A549 (cell line): Measurements from ENCODE around the gene IL1R1. TPM values are rescaled to one million over a fixed set of nuclear protein-coding genes. Genes with fewer than 3 reads are reported as not detected.

Experiments used
- ATAC-seq, 2 experiments: fragments of 200-7000 bp in 1 of 2; fragments of >200 bp in 1 of 2; cut with Nextera tagmentation in 1 of 2; cut with Tn5 transposase in 1 of 2; 3 replicates each; pipeline versions ENCODE4 v1.8.0 to v1.9.1; 2018 to 2020; ENCODE audit warnings: mild to moderate bottlenecking in 1 of 2, moderate library complexity in 1 of 2
- CTCF ChIA-PET: fragments of 300-600 bp; sonication (Branson Sonifier 250); formaldehyde crosslinking; extraction: SDS; loops from one replicate; lab custom pipeline; 2021; ENCODE audit warnings: antibody characterized with exemption, inconsistent platforms; lab: Yijun Ruan, JAX
- POLR2A ChIA-PET: fragments of 350-600 bp; formaldehyde crosslinking; extraction: SDS; loops from one replicate; lab custom pipeline; 2021; ENCODE audit warnings: antibody characterized with exemption, inconsistent platforms; lab: Yijun Ruan, JAX
- DNase-seq, 2 experiments: peaks; one replicate each; pipeline versions ENCODE4 v3.0.0 to v3.0.0-alpha.2; 2011 to 2016; ENCODE audit warnings: low read depth in 1 of 2, low spot score in 1 of 2
- FAIRE-seq: peaks from 2 replicates; lab custom pipeline; 2011; peaks lifted over from hg19 to GRCh38; lab: Jason Lieb, UNC
- H3K27ac ChIP-seq, 2 experiments: fragments of >200 bp; sonication (Bioruptor Twin); formaldehyde crosslinking; 3 replicates each; pipeline ENCODE4 v1.5.1; 2016 to 2017
- H3K4me1 ChIP-seq: fragments of >200 bp; sonication (Bioruptor Twin); formaldehyde crosslinking; 3 replicates; pipeline ENCODE4 v1.6.1; 2016
- H3K4me2 ChIP-seq: fragments of >200 bp; sonication (Bioruptor Twin); formaldehyde crosslinking; 3 replicates; pipeline ENCODE4 v1.6.1; 2016
- H3K4me3 ChIP-seq: fragments of >200 bp; sonication (Bioruptor Twin); formaldehyde crosslinking; 3 replicates; pipeline ENCODE4 v1.5.1; 2016
- H3K9me3 ChIP-seq: fragments of >200 bp; sonication (Bioruptor Twin); formaldehyde crosslinking; 3 replicates; pipeline ENCODE4 v1.6.1; 2016
- CBX2 ChIP-seq: fragments of 200-600 bp; sonication (generic); IDR thresholded peaks from 2 replicates; pipeline ENCODE4 v1.6.1; 2016; ENCODE audit warnings: low read depth, mild to moderate bottlenecking, borderline replicate concordance
- EHF ChIP-seq: fragments of 250-450 bp; sonication (Bioruptor Pico); IDR thresholded peaks from 2 replicates; pipeline ENCODE4 v1.5.0; 2020; ENCODE audit warnings: mild to moderate bottlenecking
- EHMT2 ChIP-seq: fragments of 200-600 bp; sonication (generic); IDR thresholded peaks from 2 replicates; pipeline ENCODE4 v1.6.1; 2016; ENCODE audit warnings: antibody characterized with exemption, low read depth, mild to moderate bottlenecking, moderate library complexity
- ESRRA ChIP-seq: fragments of 150-350 bp; IDR thresholded peaks from 2 replicates; pipeline ENCODE4 v1.6.1; 2014; ENCODE audit warnings: mild to moderate bottlenecking, low read length, borderline replicate concordance
- GATA3 ChIP-seq: IDR thresholded peaks from 2 replicates; pipeline ENCODE4 v1.6.1; 2012; ENCODE audit warnings: borderline replicate concordance
- HEYL ChIP-seq: fragments of 250-450 bp; sonication (Bioruptor Pico); IDR thresholded peaks from 2 replicates; pipeline ENCODE4 v1.8.0; 2021; ENCODE audit warnings: mild to moderate bottlenecking, moderate library complexity
- HMGXB4 ChIP-seq: fragments of 250-450 bp; sonication (Bioruptor Pico); IDR thresholded peaks from 2 replicates; pipeline ENCODE4 v1.5.0; 2021; ENCODE audit warnings: mild to moderate bottlenecking, moderate library complexity, borderline replicate concordance
- HOXB5 ChIP-seq: fragments of 250-450 bp; sonication (Bioruptor Pico); IDR thresholded peaks from 2 replicates; pipeline ENCODE4 v1.5.0; 2020; ENCODE audit warnings: mild to moderate bottlenecking, moderate library complexity
- KDM1A ChIP-seq: fragments of 200-600 bp; sonication (generic); IDR thresholded peaks from 2 replicates; pipeline ENCODE4 v1.6.1; 2016; ENCODE audit warnings: low read depth, mild to moderate bottlenecking
- MAFK ChIP-seq: fragments of 450-650 bp; IDR thresholded peaks from 2 replicates; pipeline ENCODE4 v1.6.1; 2014; ENCODE audit not compliant: partially characterized antibody
- MAX ChIP-seq: IDR thresholded peaks from 2 replicates; pipeline ENCODE4 v1.6.1; 2012
- MAZ ChIP-seq: fragments of 150-350 bp; IDR thresholded peaks from 2 replicates; pipeline ENCODE4 v1.6.1; 2014; ENCODE audit warnings: antibody characterized with exemption, low read depth, low read length, borderline replicate concordance
- NFE2L2 ChIP-seq: fragments of 150-350 bp; conservative IDR thresholded peaks from 2 replicates; pipeline ENCODE4 v1.6.1; 2014; ENCODE audit warnings: low read length
- PBX3 ChIP-seq: IDR thresholded peaks from 2 replicates; pipeline ENCODE4 v1.6.1; 2012
- PHF8 ChIP-seq: fragments of 200-600 bp; sonication (generic); IDR thresholded peaks from 2 replicates; pipeline ENCODE4 v1.6.1; 2016; ENCODE audit warnings: low read depth, mild to moderate bottlenecking, antibody characterized with exemption, moderate library complexity, borderline replicate concordance
- POLR2AphosphoS2 ChIP-seq: conservative IDR thresholded peaks from 2 replicates; pipeline ENCODE4 v1.6.1; 2012; ENCODE audit warnings: low read length, improper control_type of control experiment, inconsistent platforms
- RAD21 ChIP-seq, 2 experiments: fragments of >200 bp in 1 of 2; sonication (Bioruptor Twin) in 1 of 2; formaldehyde crosslinking in 1 of 2; IDR thresholded peaks in 1 of 2; conservative IDR thresholded peaks in 1 of 2; 2 replicates in 1 of 2; 3 replicates in 1 of 2; pipeline ENCODE4 v1.6.1; 2012 to 2018; ENCODE audit warnings: inconsistent platforms in 1 of 2
- RARB ChIP-seq: fragments of 250-450 bp; sonication (Bioruptor Pico); IDR thresholded peaks from 2 replicates; pipeline ENCODE4 v1.8.0; 2021; ENCODE audit warnings: mild to moderate bottlenecking, moderate library complexity
- RFX5 ChIP-seq: fragments of 450-650 bp; IDR thresholded peaks from 2 replicates; pipeline ENCODE4 v1.7.1; 2014; ENCODE audit warnings: antibody characterized with exemption, mild to moderate bottlenecking, moderate library complexity
- SMC3 ChIP-seq: fragments of >200 bp; sonication (Bioruptor Twin); formaldehyde crosslinking; IDR thresholded peaks from 3 replicates; pipeline ENCODE4 v1.6.1; 2018; ENCODE audit warnings: inconsistent platforms
- SREBF2 ChIP-seq: fragments of 450-650 bp; IDR thresholded peaks from 2 replicates; pipeline ENCODE4 v1.6.1; 2014; ENCODE audit warnings: mild to moderate bottlenecking, moderate library complexity
- ZFP36 ChIP-seq: fragments of 450-650 bp; IDR thresholded peaks from 2 replicates; pipeline ENCODE4 v1.6.1; 2014; ENCODE audit warnings: borderline replicate concordance; ENCODE audit not compliant: partially characterized antibody
- WGBS: methylation state at CpG from one replicate; pipeline ENCODE4 v1.1.6; 2017; ENCODE audit errors: missing lambda C conversion rate; 5-methylcytosine and 5-hydroxymethylcytosine counted together
- polyA plus RNA-seq, 4 experiments: library from polyadenylated mRNA; depleted of rRNA in 3 of 4; stranded (reverse); fragments of >200 nt; fragmentation: RNase III in 1 of 4; extraction: RNeasy Plus Mini Kit Qiagen cat#74134 plus additional on column Dnase treatment in 1 of 4; gene quantifications; 2 replicates in 3 of 4; 3 replicates in 1 of 4; pipeline ENCODE4 v1.2.3, GENCODE V29; 2011 to 2017
- TF ChIP-seq, protein P1 (sequence below): fragments of 250-450 bp; sonication (Bioruptor Pico); IDR thresholded peaks from 2 replicates; pipeline ENCODE4 v1.5.0; 2020; ENCODE audit warnings: low read depth, mild to moderate bottlenecking, moderate library complexity
- TF ChIP-seq, protein P2 (sequence below): fragments of 150-350 bp; IDR thresholded peaks from 2 replicates; pipeline ENCODE4 v1.6.1; 2014; ENCODE audit warnings: low read depth, mild to moderate bottlenecking, low read length
- TF ChIP-seq, protein P3 (sequence below): IDR thresholded peaks from 2 replicates; pipeline ENCODE4 v1.6.1; 2012; ENCODE audit warnings: low read depth, borderline replicate concordance

Gene IL1R1
- polyA plus RNA-seq, 2 of the 4 experiments (the other 2 are of a cell fraction) = 32.5 to 34.7 TPM

DNA sequence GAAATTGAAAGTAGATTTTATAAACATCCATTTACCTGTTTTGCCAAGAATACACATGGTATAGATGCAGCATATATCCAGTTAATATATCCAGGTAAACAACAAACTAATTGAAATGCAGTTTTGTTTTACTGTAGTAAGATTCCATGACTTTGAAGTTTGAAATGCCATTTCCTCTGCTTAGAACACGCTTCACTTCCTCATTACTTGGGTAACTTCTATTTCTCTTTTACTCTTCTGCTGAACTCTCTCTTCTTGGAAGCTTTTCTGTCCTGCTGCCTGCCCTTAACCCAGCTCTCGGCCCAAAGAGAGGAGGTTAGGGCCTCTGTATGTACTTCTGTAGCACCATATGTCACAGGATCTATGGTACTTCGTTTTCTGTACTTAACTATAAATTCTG lies 30.2 kb downstream of the IL1R1 start:
- no peak overlapping the region for H3K27ac ChIP-seq
- no peak for DNase-seq
- no peak for FAIRE-seq
- WGBS = 85% methylated on average over 3 of the region's 3 CpGs
- ChIA-PET POLR2A (no interaction called here), CTCF (interaction anchor here (1.4 to 2.0 kb wide), 2 partner anchors 68 to 152 kb away, joined by 4 to 6 read pairs; no protein-coding TSS in a partner anchor)
- H3K4me1 ChIP-seq = no peaks in the 10 kb centered on the region
- H3K4me2 ChIP-seq = no peak overlapping the region
- no peak overlapping the region for H3K4me3 ChIP-seq
- ATAC-seq = no peak
- no peaks in the 10 kb centered on the region for H3K9me3 ChIP-seq
- no peak for TF ChIP-seq EHF (CRISPR knock-in tag)
- TF ChIP-seq NFE2L2 = no peak
- TF ChIP-seq, protein P1, sequence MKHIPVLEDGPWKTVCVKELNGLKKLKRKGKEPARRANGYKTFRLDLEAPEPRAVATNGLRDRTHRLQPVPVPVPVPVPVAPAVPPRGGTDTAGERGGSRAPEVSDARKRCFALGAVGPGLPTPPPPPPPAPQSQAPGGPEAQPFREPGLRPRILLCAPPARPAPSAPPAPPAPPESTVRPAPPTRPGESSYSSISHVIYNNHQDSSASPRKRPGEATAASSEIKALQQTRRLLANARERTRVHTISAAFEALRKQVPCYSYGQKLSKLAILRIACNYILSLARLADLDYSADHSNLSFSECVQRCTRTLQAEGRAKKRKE (CRISPR knock-in tag) = no peak
- TF ChIP-seq MAZ = no peak
- TF ChIP-seq SMC3 = no peak
- TF ChIP-seq PHF8 = no peak
- TF ChIP-seq HOXB5 (CRISPR knock-in tag) = no peak
- no peak for TF ChIP-seq PBX3
- TF ChIP-seq MAX = no peak
- no peak for TF ChIP-seq CBX2
- TF ChIP-seq RFX5 = no peak
- no peak for TF ChIP-seq ZFP36
- no peak for TF ChIP-seq RAD21 (conservative IDR thresholded peaks at IDR 0.05 in 1 of 2, IDR thresholded peaks at IDR 0.05 in 1 of 2)
- TF ChIP-seq POLR2AphosphoS2 = no peak
- no peak for TF ChIP-seq HEYL (CRISPR knock-in tag)
- no peak for TF ChIP-seq RARB (CRISPR knock-in tag)

DNA sequence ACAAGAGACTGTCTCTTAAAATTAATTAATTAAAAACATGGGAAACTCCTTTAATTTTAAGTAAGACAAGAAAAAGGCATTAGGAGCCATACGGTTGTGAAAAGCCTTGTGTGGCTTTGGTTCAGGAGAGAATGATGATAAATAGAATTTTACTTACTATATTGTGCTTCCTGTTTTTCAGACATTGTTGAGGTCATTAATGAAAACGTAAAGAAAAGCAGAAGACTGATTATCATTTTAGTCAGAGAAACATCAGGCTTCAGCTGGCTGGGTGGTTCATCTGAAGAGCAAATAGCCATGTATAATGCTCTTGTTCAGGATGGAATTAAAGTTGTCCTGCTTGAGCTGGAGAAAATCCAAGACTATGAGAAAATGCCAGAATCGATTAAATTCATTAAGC lies 33.6 kb downstream of the IL1R1 start:
- no peaks in the 10 kb centered on the region for H3K9me3 ChIP-seq
- WGBS = 93% methylated on average over 3 of the region's 3 CpGs
- POLR2A ChIA-PET = no interaction called here
- H3K4me1 ChIP-seq = no peaks in the 10 kb centered on the region
- TF ChIP-seq PBX3 (no peak), EHMT2 (no peak), KDM1A (no peak), ESRRA (no peak), GATA3 (no peak), MAFK (no peak), PHF8 (no peak), SREBF2 (no peak), HMGXB4 (CRISPR knock-in tag) (no peak)
- TF ChIP-seq, protein P2, sequence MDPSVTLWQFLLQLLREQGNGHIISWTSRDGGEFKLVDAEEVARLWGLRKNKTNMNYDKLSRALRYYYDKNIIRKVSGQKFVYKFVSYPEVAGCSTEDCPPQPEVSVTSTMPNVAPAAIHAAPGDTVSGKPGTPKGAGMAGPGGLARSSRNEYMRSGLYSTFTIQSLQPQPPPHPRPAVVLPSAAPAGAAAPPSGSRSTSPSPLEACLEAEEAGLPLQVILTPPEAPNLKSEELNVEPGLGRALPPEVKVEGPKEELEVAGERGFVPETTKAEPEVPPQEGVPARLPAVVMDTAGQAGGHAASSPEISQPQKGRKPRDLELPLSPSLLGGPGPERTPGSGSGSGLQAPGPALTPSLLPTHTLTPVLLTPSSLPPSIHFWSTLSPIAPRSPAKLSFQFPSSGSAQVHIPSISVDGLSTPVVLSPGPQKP = no peak
- TF ChIP-seq, protein P3, sequence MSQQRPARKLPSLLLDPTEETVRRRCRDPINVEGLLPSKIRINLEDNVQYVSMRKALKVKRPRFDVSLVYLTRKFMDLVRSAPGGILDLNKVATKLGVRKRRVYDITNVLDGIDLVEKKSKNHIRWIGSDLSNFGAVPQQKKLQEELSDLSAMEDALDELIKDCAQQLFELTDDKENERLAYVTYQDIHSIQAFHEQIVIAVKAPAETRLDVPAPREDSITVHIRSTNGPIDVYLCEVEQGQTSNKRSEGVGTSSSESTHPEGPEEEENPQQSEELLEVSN = no peak
- TF ChIP-seq, all 56 proteins: peak for 0
- no peak overlapping the region for H3K4me2 ChIP-seq
- H3K4me3 ChIP-seq = no peak overlapping the region
- H3K27ac ChIP-seq = no peak overlapping the region
- CTCF ChIA-PET = interaction anchor here (2.0 kb wide), 1 partner anchor 156 kb away, joined by 9 read pairs; no protein-coding TSS in a partner anchor
- no peak for FAIRE-seq
- no peak for ATAC-seq
- no peak for DNase-seq
